AG09319 (cell line): ENCODE results near the gene ZNF385A.

Source experiments
- DNase-seq: peaks from one replicate; pipeline ENCODE4 v3.0.0-alpha.2; 2010; ENCODE audit warnings: low read depth; ENCODE audit errors: extremely low read depth
- TF ChIP-seq, protein P1 (sequence below): IDR thresholded peaks from 2 replicates; pipeline ENCODE4 v1.5.1; 2011; ENCODE audit warnings: low read depth, mild to moderate bottlenecking, inconsistent platforms, low read length, moderate library complexity

ZNF385A gene, protein sequence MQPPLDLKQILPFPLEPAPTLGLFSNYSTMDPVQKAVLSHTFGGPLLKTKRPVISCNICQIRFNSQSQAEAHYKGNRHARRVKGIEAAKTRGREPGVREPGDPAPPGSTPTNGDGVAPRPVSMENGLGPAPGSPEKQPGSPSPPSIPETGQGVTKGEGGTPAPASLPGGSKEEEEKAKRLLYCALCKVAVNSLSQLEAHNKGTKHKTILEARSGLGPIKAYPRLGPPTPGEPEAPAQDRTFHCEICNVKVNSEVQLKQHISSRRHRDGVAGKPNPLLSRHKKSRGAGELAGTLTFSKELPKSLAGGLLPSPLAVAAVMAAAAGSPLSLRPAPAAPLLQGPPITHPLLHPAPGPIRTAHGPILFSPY

DNA sequence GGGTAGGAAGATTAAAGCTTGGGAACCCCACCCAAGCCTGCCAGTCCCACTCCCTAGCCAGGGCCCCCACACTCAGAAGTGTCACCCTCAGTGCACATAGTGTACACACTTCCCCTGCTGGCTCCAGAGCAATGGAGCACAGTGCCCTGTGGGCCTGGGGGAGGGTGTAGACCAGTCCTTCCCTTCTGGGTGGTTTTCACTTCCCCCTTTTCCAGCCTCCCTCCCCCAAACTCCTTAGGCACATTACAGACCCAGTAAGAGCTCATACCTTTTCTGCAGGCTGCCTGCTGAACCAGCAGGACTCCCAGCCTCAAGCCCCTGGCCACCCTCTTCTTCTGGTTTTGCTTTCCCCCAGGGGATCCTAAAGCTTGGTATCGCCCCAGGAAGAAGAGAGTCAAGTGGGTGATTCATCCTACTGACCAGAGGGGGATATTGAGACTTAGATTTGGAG lies at the start of gene ZNF385A:
Gene ZNF385A (minus strand): TSS at position 143 of the 451 bp plus-strand sequence. CDS start 219 bp downstream, outside the sequence.
- DNase-seq: no peak
- TF ChIP-seq, protein P1, sequence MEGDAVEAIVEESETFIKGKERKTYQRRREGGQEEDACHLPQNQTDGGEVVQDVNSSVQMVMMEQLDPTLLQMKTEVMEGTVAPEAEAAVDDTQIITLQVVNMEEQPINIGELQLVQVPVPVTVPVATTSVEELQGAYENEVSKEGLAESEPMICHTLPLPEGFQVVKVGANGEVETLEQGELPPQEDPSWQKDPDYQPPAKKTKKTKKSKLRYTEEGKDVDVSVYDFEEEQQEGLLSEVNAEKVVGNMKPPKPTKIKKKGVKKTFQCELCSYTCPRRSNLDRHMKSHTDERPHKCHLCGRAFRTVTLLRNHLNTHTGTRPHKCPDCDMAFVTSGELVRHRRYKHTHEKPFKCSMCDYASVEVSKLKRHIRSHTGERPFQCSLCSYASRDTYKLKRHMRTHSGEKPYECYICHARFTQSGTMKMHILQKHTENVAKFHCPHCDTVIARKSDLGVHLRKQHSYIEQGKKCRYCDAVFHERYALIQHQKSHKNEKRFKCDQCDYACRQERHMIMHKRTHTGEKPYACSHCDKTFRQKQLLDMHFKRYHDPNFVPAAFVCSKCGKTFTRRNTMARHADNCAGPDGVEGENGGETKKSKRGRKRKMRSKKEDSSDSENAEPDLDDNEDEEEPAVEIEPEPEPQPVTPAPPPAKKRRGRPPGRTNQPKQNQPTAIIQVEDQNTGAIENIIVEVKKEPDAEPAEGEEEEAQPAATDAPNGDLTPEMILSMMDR: no peak

DNA sequence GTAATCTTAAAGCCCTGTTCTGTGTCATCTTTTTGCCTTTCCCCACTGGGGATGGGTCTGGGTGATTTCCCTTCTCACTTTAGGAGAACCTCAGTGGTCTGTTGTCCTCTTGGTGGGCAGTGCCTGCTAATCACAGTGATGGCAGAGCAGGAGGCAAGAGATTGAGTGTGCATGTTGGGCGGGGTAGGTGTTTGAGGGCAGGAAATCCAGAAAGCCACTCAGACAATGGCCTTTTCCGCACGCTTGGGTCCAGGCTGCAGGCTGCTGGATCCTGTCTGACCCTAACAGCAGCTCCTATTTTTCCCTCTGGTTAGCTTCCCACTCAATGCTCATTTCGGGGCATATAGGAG lies 48.3 kb upstream of the ZNF385A start:
- DNase-seq: no peak
- TF ChIP-seq, protein P1: no peak

DNA sequence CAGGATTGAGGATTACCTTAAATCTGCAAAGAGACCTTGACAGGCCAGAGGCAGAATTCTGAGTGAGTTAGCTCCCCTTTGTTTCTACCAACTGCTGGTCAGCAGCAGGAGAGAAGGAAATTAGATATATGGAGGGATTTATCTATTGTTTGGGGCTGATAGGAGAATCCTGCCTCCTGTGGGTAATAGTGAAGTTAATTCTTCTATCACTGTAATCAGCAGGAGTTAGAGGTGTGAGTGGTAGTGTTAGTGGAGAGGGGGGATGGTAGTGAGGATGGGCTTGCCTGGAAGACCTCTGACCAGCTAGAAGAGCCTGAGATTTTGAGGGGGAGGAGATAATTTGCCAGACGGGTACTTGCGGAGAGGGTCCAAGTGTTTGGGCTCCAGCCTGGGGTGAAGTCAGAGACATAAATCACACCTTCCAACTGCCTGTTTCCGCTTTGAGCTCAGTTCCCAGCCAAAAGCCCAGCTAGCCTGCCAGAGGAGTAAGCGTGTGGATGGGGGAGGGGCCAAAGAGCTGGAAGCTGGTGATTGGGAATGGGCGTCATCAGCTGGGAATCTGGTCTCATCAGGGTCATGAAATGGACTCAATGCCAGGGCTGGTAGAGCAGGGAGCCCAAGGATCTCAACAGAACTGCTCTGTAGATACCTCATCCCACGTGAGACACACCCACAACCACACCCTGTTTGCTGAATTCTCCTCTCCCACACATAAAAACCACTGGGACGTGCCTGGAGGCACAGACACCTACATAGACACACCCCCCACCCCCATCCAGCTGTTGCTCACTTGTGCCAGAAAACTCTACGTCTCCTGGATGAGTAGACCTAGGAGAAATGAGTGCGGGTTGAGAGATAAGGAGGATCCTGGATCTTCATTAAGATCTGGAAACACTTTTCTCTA lies 47.6 kb upstream of the ZNF385A start:
- TF ChIP-seq, protein P1: no peak
- no peak for DNase-seq

DNA sequence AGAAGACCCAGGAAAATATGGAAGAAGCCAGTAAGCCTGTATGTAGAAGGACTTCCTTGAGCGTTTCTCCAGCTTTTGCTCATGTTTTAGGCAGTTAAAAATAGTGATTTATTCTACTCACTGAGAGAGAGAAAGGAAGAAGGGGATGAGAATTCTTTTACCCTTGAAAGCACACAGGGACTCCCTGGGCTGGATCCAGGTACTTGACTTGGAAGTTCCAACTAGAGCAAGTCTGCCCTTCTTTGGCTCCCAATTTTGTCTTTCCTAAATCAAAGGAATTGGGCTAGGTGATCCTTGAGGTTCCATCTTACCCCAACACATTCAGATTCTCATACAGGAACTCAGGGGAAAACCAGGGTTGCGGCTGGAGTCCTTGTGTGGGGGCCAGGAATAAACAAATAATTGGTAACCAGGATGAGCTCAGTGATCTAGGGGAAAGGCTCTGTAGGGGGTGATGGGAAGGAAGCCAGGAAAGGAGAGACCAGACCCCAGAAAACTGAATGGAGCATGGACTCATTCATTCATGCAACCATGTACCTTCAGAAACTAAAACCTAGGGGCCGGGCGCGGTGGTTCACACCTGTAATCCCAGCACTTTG lies 46.0 kb upstream of the ZNF385A start:
- no peak for DNase-seq
- TF ChIP-seq, protein P1: no peak

DNA sequence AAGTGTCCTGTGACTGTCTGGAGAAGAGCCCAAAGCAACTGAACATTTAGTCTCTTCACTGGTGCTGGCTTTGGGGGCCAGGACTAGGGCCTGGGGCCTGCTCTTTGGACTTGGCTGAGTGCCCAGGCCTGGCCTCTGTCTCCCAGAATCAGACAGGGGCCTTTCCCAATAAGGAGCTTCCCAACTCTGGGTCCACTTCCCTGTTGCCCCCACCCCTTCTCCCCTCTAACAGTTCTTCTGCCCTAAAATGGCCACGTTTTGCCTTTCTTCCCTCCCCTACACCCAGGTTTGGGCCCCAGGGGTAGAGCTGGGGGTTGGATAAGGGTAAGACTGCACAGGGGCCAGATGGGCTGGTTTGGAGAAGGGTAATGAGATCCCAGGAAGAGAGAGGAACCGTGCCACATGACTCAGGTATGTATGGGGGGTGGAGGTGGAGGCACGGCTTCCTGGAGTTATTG lies 44.5 kb upstream of the ZNF385A start:
- TF ChIP-seq, protein P1: no peak
- DNase-seq: no peak

DNA sequence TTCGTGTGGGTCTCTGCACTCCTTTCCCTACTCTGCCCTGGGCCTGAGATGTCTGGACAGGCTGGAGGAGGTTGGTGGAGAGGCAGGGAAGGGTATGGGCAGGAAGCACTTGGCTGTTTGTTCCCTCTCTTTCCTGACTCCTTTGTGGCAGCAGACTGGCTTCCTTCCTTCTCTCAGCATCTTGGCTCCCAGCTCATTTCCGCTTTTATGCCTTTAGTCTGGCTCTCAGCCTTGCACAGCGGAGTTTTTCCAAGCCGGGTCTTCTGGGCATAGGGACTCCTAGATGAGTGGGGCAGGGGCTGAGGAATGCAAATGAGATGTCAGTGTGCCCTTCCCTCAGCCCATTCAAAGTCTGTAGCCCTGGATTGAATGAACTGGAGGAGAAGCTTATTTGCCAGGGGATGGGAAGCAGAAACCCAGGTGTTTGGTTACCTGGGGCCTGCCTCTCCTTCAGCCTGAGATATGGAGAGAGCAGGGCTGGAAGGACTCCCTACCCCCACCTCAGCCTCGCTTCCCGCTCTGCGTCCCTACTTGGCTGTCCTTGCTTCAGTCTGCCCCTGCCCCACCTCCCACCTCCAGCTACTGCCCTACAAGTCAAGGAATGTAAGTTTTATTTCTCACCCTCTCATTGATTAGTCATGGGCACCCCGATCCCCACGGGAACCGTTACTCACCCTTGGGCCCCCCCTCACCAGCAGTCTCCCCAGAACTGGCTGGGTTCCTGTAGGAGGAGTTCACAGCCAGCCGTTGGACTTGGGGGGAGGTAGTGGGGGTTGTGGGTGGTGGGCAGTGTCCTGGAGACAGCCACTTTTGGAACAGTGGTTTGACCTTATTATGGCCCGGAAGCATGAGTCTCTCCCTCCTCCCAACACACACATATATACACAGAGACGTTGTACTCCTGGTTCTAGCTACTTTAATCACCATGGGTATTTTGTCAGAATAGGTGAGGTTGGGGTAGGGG lies 43.8 kb upstream of the ZNF385A start:
- no peak for DNase-seq
- TF ChIP-seq, protein P1: no peak
